Globus pallidus (tissue), 1 donor: ENCODE data around the gene CAMK1G.

Source experiments
- DNase-seq: peaks from one replicate; pipeline ENCODE4 v3.0.0-alpha.2; 2015; ENCODE audit warnings: low spot score

CAMK1G gene

GRCh38 chr1:209642816-209643215, 59.3 kb downstream of the CAMK1G start:
- DNase-seq, result no peak

DNA sequence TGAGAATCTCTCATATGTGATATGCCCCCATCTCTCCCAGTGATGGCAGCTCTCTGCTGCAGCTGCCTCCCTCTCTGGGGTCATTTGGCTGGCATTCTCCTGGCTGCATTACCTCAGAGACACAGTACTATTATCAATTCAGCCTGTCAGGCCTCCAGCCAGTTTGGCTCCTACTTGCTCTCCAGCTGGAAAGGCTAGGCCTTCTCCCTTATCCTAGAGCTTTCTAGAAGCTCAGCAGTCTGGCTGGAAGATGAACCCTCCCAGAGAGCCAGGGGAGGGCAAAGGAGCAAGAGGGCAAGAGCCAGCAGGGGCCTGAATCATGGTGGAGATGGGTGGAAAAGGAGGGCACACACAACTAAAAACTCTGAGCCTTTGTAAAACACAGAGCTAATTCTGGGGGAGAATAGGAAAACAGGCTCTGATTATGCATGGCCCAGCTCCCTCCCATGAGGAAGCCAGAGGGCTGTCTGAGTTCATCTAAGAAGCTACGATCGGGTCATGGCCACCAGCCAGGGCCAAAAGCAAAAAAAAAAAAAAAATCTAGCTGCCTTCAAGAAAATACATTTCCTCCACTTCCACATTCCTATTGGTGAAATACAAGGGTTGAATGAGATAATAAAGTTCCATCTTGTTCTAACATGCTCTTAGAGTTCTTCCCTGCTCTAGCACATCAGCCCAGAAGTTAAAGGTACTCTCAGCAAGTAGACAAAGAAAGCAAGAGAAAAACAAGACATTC, 59.9 kb downstream of the CAMK1G start:
- DNase-seq, result peak; percentile 93

DNA sequence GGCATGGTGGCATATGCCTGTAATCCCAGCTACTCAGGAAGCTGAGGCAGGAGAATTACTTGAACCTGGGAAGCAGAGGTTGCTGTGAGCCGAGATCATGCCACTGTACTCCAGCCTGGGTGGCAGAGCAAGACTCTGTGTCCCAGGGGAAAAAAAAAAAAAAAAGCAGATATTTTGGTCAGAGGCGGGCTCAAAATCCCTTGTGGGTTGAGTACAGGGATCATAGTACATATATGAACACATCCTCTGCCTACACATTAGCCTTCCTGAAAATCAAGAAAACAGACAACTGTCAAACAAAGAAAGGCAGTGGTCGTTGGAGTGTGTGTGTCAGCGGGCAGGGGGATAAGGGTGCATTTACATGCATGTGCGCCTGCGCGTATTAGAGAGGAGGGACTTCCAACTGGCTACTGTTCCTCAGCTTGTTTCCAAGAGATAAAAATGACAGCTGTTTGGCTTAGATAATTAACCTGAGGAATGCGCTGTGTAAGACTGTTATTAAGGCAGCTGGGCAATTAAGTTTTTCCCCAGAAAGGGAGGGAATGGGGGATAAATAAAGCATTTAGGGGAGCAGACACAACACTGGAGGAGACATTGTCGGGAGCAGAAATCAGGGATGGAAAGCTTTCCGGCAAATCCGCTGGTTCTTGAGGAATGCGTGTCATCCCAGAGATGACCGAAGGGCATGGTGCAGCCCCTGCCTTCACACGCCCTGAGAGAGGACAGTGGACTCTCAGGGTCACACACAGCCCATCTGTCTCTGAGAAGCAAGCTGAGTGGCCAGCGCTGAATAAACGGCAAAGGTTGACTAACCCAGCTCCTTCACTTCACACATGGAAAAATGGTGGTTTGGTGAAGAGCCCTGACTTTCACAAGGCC, 62.3 kb downstream of the CAMK1G start:
- no peak for DNase-seq

GRCh38 chr1:209646558-209646957, 63.0 kb downstream of the CAMK1G start:
- DNase-seq, result no peak

DNA sequence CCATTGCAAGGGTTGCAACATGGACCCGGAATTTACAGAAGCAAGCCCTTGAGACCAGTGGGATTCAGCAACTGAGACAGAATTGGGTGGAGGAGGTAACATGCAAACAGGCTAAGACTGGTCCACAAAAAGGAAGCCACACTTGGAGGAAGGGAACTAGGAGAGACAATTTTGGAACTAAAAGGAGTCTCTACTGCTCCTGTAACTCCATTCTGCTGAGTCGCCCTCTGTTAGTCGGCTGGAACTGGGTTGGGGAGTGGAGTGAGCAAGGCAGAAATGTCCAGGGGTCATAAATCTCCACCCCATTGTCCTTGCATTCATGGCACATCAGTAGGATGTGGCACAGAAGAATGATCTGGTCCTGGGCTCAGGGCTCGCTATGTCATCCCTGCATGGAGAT, 63.6 kb downstream of the CAMK1G start:
- no peak for DNase-seq

- DNase-seq, result no peak
Observed at GRCh38 chr1:209648346-209648745, 64.8 kb downstream of the CAMK1G start.

DNA sequence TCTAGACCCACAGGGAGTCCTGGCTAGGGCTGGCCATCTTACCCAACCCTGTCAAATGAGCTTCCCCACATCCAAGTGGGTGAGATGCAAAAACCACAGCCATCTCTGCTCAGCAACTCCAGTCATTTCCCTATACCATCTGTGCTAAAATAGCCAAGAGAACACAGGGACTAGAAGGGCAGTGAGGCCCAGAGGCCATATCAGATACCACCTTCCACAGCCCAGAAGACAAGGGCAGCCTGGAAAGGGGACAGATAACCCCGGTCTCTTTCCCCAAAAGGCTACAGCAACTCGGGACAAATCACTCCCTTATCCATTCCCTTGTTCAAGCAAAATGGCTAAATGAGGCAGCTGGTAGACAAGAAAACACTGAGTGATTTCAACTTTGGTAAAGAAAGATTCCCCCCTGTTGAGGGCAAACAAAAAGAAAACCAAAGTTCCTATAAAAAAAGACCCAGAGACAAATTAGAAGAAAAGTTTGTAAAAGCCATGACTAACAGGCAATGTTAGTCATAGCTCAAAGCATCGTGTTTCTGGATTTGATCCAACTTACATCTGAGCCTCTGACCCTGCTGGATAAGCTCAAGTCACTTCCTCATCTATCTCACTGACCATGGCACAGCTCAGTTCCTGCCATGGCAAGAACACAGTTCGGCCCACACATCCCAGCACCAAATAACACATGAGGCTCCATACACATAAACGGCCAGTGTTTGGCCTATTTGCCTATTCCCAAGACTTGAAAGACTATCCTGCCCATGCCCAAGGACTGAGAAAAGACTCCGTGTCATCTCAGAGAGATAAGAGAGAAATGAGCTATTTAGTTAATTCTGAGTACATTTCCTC, 65.6 kb downstream of the CAMK1G start:
- peak; percentile 29 for DNase-seq

GRCh38 chr1:209650454-209650853, 66.9 kb downstream of the CAMK1G start:
- DNase-seq, result no peak

DNA sequence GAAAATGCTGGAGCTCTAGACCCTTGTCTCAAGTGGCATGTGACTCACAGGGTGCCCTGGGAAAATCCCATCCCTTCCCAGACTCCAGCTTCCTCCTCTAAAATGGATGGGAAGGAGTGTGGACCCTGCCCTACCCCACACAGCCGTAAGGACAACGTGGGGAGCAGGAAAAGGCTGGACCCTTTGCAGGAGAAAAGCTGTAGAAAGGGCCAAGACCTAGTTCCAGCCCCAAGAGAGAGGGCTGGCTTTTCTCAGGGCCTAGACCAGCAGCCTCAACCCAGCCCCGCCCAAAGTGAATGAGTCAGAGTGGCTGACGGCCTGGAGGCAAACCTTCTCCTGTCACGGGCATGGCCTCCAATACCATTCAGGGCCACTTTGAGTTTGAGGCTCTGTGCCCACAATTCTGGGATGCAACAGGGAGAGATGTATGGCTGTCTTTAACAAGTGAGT, 67.6 kb downstream of the CAMK1G start:
- DNase-seq, result no peak

DNA sequence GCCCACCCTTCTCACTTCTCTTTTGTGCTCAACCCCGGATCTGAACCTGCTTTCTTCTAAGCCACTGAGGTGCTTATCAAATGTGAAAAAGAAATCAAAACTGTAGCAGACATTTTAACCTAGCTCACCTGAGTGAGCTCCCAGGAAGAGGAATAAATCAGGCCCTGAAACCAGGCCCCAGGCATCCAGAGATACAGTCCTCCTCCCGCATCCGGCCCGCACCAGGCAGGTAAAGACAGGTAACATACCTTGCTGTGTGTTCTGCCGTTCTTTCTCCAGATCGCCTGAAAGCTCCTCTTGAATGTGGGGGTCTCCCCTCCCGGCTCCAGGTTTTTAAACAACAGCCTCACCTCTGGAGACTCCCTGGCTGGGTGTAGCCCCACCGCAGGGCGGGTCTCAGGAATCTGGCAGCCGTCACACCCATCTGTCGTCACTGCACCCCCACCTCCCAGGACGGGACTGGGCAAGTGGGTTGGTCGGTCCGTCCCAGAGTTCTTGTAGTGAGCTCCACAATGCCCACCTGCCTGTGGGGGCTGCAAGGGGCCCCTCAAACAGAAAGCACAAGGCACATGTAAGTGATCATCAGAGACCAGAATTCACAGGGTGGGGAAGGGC, 68.7 kb downstream of the CAMK1G start, which contains the start of gene LAMB3:
TSS of gene LAMB3 (minus strand) at position 305 of the 615 bp plus-strand sequence. CDS start 1,481 bp downstream, outside the sequence.
- DNase-seq, result no peak

GRCh38 chr1:209652873-209653401, 69.4 kb downstream of the CAMK1G start:
- peak; percentile 95 for DNase-seq

GRCh38 chr1:209653915-209654351, 70.4 kb downstream of the CAMK1G start:
- no peak for DNase-seq

DNA sequence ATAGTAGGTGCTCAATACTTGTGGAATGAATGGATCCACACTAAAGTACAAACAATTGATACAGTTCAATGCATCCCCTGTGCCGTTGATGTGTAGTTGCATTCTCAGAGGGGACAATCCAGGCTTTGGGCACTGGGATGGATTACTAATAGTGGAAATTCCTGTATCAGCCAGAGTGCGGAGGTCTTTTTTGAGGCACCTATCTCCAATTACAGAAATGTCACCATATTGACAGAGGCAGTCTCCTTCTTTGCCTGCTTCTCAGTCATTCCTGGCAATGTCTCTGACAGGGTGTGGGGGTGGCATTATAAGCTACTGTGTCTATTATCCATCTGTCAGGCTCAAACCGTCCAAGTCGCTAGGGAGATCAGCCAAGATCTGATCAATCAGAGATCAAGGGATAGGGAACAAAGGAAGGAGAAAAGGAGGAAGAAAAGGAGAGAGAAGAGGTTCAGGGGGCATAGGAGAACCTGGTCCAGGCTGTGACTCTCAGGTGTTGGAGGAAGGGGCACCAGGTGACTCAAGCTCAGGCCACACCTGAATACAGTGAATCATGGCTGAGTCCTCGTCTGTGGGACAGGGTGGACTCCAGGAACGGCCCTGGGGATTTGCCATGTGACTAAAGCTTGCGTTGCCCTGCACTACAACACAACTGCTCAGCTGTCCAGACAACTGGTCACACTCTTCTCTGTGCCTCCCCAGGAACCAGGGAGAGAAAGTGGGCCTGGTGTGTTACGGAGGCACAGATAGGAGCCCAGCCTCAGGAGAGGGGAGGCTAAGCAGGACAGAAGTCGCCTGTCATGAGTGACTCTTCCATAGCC, 72.1 kb downstream of the CAMK1G start:
- DNase-seq, result no peak

- no peak for DNase-seq
Observed at GRCh38 chr1:209657140-209657879, 73.8 kb downstream of the CAMK1G start.

DNA sequence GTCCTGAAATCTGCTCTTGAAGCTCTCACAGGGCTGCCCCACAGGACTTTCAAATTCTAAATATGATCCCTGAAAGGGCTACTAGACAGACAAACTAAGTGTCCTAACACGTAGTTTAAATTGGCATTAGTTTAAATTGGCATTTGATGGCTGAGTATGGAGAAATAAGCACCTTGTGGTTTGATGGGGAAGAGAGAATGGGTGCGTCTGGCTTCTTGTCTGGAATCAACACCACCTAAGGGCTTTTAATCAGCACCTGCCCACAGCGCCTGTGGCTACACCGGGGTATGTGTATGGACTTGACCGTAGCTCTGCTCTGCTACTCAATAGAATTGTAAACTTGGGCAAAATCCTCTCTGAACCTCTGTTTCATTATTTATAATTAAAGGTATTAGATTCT, 74.4 kb downstream of the CAMK1G start:
- no peak for DNase-seq

DNA sequence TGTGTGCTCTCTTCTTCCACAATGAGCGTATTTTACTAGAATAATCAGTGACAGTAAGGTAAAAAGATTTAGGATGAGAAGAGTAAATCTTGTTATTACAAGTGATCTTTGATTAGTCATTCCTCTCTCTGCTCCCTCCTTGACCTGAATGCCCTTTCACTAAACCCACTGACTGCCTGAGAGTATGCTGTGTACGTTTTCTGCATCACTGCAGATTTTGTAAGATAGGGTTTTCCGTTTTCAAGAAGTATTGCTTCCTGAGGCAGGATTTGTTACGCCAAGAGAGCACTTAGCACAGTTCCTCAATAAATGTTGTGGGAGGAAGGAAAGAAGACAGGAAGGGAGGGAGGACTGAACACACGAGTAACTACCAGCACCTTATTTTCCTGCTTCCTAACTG, 76.4 kb downstream of the CAMK1G start:
- DNase-seq, result no peak

DNA sequence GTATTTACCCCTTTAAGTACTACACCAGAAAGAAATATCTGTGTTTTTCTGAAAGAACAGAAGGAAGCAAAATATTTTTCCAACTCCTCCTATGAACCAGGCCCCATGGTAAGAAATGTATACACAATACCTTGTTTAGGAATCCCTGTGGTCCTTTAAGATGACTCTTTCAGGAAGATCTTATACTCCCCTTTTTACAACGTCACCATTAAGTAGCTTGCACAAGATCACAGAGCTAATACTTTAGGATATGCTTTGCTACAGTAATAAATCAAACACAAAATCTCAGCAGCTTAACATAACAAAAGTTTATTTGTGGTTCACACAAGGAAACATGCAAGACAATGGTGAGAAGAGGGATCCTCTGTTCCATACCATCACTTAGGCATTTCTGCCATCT, 77.6 kb downstream of the CAMK1G start:
- DNase-seq, result no peak

GRCh38 chr1:209662879-209663327, 79.4 kb downstream of the CAMK1G start:
- DNase-seq, result no peak
